ENCODE results near the gene UBE3A.

Gene UBE3A

DNA sequence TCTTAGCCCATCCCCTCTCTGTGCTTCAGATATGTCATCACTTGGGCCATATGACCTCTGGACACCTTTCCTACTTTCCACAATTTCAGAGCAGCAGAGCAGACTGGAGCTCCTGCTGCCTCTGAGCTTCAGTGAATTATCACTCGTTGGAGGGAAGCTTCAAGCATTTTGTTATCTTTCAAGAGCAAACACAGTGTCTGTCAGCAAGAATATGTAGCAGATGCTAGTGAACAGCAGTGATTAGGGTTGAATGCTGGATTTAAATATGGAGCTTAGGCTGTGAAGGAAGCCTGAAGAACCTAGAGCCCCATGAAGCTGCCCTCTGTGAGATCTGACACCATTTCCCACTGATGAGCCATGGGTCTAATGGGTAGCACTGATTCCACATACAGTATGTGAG lies 115.4 kb downstream of the UBE3A start:
- H3K79me2 ChIP-seq (ENCODE audit: insufficient read depth, low read length): no peaks in the 10 kb centered on the region
- no peak overlapping the region for H3K4me3 ChIP-seq (ENCODE audit: low read length, poor library complexity, severe bottlenecking)
- no peaks in the 10 kb centered on the region for H3K36me3 ChIP-seq (ENCODE audit: insufficient read depth, low read length)
- no peak overlapping the region for H3K4me2 ChIP-seq (ENCODE audit: low read depth, low read length, poor library complexity, severe bottlenecking)
- no peaks in the 10 kb centered on the region for H3K9me2 ChIP-seq (replicated peaks; ENCODE audit: low read depth, low read length)
- TF ChIP-seq, protein P1, sequence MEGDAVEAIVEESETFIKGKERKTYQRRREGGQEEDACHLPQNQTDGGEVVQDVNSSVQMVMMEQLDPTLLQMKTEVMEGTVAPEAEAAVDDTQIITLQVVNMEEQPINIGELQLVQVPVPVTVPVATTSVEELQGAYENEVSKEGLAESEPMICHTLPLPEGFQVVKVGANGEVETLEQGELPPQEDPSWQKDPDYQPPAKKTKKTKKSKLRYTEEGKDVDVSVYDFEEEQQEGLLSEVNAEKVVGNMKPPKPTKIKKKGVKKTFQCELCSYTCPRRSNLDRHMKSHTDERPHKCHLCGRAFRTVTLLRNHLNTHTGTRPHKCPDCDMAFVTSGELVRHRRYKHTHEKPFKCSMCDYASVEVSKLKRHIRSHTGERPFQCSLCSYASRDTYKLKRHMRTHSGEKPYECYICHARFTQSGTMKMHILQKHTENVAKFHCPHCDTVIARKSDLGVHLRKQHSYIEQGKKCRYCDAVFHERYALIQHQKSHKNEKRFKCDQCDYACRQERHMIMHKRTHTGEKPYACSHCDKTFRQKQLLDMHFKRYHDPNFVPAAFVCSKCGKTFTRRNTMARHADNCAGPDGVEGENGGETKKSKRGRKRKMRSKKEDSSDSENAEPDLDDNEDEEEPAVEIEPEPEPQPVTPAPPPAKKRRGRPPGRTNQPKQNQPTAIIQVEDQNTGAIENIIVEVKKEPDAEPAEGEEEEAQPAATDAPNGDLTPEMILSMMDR (conservative IDR thresholded peaks at IDR 0.05; ENCODE audit: low read length): no peak
- TF ChIP-seq EZH2phosphoT487 (IDR thresholded peaks at IDR 0.05; ENCODE audit: borderline replicate concordance): no peak
- H3K9me3 ChIP-seq (ENCODE audit: insufficient read depth, low read depth, low read length): no peaks in the 10 kb centered on the region; the same call in 1 of the 2 replicates
- no peaks in the 10 kb centered on the region for H4K20me1 ChIP-seq (ENCODE audit: insufficient read depth, low read length, poor library complexity, severe bottlenecking)
- no peak overlapping the region for H2AFZ ChIP-seq (ENCODE audit: low read length)
- H3K4me1 ChIP-seq (ENCODE audit: insufficient read depth, low read length, poor library complexity, severe bottlenecking): no peaks in the 10 kb centered on the region
- no peak overlapping the region for H3K9ac ChIP-seq (ENCODE audit: low read depth, low read length, poor library complexity, severe bottlenecking)
- H3K27me3 ChIP-seq (ENCODE audit: insufficient read depth, low read length, poor library complexity, severe bottlenecking): no peaks in the 10 kb centered on the region
- H3F3A ChIP-seq (ENCODE audit: low read depth): no peaks in the 10 kb centered on the region

DNA sequence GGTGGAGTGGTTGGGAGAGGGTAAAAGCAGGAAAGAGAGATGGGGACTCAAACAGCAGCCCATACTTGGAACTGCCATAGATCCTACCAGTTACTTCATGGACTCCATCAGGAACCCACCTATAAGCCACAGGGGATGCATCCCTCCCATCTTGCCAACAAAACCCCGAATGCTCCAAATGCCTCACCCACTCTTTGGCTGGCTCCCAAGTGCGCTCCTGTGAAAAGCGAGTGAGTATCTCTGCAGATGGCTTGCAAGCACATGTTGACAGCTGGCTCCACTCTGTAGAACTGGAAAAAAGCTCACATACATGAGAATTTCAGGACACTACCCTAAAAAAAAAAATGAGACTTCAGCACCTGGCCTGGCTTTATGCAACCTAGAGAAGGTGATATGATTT lies 151.0 kb downstream of the UBE3A start:
- Histone ChIP-seq H3K4me3 (ENCODE audit: low read length, poor library complexity, severe bottlenecking) (no peak overlapping the region), H3F3A (ENCODE audit: low read depth) (no peaks in the 10 kb centered on the region), H3K4me1 (ENCODE audit: insufficient read depth, low read length, poor library complexity, severe bottlenecking) (no peaks in the 10 kb centered on the region), H2AFZ (ENCODE audit: low read length) (no peak overlapping the region), H3K36me3 (ENCODE audit: insufficient read depth, low read length) (no peaks in the 10 kb centered on the region), H3K9me3 (ENCODE audit: insufficient read depth, low read depth, low read length) (no peaks in the 10 kb centered on the region), H3K4me2 (ENCODE audit: low read depth, low read length, poor library complexity, severe bottlenecking) (no peak overlapping the region), H3K9ac (ENCODE audit: low read depth, low read length, poor library complexity, severe bottlenecking) (no peak overlapping the region), H3K27me3 (ENCODE audit: insufficient read depth, low read length, poor library complexity, severe bottlenecking) (no peaks in the 10 kb centered on the region), H3K79me2 (ENCODE audit: insufficient read depth, low read length) (no peaks in the 10 kb centered on the region), H3K9me2 (replicated peaks; ENCODE audit: low read depth, low read length) (no peaks in the 10 kb centered on the region), H4K20me1 (ENCODE audit: insufficient read depth, low read length, poor library complexity, severe bottlenecking) (no peaks in the 10 kb centered on the region)
- TF ChIP-seq, protein P1 (conservative IDR thresholded peaks at IDR 0.05; ENCODE audit: low read length): no peak
- TF ChIP-seq EZH2phosphoT487 (IDR thresholded peaks at IDR 0.05; ENCODE audit: borderline replicate concordance): no peak

Data from Loucy (cell line).